HG02840 (cell line): ENCODE measurements around the gene SENP6.
A peak's percentile ranks its signal among the peaks of the same experiment; 100 is the strongest.

Experiments used
- ATAC-seq: cut with Tn5 transposase; IDR thresholded peaks from one replicate; pipeline ENCODE4 v1.9.1; 2021; ENCODE audit warnings: mild to moderate bottlenecking, moderate library complexity, moderate number of reproducible peaks; ENCODE audit not compliant: unreplicated experiment, low FRiP score

SENP6 gene

DNA sequence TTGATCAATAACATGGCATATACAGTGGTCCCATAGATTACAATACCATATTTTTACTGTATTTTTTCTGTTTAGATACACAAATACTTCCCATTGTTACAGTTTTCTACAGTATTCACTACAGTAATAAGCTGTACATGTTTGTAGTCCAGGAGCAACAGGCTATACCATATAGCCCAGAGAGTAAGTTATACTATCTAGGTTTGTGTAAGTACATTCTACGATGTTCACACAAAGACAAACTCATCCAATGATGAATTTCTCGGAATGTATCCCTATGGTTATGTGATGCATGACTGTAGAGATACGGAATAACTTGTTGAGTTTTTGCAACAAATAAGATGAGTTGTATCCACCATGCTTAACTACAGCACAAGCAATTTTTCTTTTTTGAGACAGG, 143.7 kb downstream of the SENP6 start:
- no peak for ATAC-seq

DNA sequence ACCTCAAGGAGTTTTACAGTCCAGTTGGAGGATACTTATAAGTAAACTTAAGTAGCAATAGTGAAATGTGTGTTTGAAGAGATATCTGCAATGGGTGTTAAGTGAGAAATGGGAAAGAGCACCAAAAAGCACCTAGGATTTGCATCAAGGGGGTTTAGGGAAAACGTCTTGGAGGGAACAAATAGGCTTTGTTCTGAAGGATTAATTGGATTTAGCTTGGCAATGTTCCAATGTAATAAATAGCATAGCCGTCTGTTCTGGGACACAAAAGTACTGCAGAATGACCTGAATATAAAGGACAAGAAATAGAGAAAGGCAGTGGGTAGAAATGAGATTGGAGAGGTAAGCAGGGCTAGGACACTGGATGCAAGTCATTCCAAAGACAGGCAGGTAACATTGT, 144.5 kb downstream of the SENP6 start:
- ATAC-seq, result no peak

DNA sequence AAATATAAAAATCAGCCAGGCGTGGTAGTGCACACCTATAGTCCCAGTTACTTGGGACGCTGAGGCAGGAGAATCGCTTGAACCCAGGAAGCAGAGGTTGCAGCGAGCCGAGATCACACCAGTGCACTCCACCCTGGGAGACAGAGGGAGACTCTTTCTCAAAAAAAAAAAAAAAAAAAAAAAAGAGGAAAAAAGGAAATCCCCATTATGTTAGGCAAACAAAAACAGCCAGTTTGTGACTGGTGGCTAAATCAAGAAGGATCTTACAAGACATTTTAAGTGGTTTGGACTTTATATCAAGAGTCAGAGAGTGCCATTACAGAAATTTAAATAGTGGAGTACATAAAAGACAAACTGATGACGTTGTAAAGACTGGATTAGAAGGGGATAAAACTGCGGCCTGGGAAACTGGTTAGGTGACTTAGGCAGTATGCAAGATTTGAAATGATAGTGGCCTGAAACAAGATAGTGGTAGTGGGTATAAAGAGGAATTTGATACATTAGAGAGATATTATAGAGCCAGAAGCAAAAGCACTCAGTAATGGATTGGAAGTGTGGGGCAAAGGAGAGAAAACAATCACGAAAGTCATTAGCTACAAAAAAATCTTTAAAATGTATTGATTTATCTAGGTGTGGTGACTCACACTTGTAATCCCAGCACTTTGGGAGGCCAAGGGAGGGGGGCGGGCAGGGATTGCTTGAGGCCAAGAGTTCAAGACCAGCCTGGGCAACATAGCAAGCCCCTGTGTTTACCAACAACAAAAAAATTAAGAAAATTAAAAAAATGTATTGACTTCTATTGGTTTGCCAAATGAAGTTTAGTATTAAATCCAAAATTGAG, 145.7 kb downstream of the SENP6 start:
- no peak for ATAC-seq

- no peak for ATAC-seq
Measured at GRCh38 chr6:75748003-75748742, 146.5 kb downstream of the SENP6 start.

GRCh38 chr6:75748743-75749538, 147.3 kb downstream of the SENP6 start, which contains the start of gene MYO6:
MYO6 (plus strand) TSS chr6:75749239; CDS start chr6:75817548, 68,309 bp downstream.
- peak; percentile 76 for ATAC-seq

GRCh38 chr6:75751443-75751842, 149.8 kb downstream of the SENP6 start:
- no peak for ATAC-seq

- no peak for ATAC-seq
Measured at GRCh38 chr6:75752365-75752764, 150.7 kb downstream of the SENP6 start.

DNA sequence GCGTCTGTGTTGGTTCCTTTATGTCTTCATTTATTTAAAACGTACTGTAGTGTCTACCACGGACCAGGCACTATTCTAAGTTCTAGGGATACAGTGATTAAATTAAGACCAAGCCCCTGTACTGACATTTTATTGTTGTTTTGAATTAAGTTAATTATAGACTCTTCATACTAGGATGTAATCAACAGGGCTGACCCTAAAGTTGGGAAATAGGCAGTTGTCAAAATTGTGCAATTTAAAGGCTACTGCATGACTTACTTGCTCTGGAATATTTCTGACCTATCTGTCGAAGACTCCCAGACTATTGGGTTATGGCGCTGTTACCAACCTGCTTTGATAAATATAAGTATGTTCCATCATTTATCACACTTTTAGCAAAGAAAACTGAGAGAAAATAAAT, 154.0 kb downstream of the SENP6 start:
- ATAC-seq, result no peak

DNA sequence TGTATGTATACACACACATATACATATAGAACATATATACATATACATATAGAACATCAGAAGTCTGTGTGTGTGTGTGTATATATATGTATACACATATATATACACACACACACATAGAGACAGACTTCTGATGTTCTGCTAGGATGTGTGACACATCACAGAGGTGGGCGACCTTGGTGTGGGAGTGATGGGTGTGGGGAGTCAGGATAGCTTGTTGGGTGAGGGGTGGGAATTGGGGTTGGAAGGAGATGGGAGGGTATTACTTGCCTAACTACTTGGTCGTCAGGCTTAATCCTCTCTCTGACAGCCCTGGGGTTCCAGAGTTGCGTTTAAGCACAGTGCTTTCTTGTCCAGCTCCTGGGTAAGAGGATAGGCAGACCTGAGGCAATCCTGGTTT, 155.6 kb downstream of the SENP6 start:
- no peak for ATAC-seq

- ATAC-seq, result no peak
Measured at GRCh38 chr6:75758061-75758460, 156.4 kb downstream of the SENP6 start.

- ATAC-seq, result no peak
Measured at GRCh38 chr6:75759207-75759606, 157.5 kb downstream of the SENP6 start.

GRCh38 chr6:75760320-75760719, 158.6 kb downstream of the SENP6 start:
- ATAC-seq, result no peak

GRCh38 chr6:75761489-75761888, 159.8 kb downstream of the SENP6 start:
- ATAC-seq, result no peak

DNA sequence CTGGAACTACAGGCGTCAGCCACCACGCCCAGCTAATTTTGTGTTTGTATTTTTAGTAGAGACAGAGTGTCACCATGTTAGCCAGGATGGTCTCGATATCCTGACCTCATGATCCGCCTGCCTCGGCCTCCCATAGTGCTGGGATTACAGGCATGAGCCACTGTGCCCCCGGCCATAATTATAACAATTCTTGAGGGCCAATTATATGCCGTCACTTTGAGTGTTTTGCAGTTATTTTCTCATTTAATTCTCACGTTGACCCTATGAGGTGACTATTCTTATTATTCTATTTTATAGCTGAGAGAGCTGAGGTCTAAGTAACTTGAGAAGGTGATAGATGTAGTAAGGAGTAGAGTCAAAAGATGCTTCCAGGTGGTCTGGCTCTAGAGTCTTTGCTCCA, 160.4 kb downstream of the SENP6 start:
- no peak for ATAC-seq

DNA sequence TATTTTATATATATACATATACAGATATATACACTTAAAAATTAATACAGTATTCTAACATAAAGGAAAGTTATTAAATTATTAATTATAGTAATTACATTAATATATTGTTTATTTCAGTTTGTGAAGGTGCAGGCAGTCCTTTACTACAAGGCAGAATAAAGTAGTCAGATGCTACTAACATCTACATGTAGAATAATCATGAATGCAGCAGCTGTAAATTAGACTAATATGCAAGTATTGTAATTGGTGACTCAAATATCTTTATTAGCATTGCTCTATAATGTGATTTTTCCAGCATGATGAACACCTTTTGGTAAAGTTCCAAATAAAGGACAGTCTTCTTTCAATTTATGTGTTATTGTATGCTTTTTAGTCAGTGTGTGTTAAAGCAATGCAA, 164.7 kb downstream of the SENP6 start:
- ATAC-seq, result no peak
